ENCODE data around the gene KLHDC7A.
"Not testable (repeated sequence)": the region's sequence is repeated elsewhere in the genome, so short reads cannot be mapped to it uniquely, and the experiment has no call there.

Gene KLHDC7A

DNA sequence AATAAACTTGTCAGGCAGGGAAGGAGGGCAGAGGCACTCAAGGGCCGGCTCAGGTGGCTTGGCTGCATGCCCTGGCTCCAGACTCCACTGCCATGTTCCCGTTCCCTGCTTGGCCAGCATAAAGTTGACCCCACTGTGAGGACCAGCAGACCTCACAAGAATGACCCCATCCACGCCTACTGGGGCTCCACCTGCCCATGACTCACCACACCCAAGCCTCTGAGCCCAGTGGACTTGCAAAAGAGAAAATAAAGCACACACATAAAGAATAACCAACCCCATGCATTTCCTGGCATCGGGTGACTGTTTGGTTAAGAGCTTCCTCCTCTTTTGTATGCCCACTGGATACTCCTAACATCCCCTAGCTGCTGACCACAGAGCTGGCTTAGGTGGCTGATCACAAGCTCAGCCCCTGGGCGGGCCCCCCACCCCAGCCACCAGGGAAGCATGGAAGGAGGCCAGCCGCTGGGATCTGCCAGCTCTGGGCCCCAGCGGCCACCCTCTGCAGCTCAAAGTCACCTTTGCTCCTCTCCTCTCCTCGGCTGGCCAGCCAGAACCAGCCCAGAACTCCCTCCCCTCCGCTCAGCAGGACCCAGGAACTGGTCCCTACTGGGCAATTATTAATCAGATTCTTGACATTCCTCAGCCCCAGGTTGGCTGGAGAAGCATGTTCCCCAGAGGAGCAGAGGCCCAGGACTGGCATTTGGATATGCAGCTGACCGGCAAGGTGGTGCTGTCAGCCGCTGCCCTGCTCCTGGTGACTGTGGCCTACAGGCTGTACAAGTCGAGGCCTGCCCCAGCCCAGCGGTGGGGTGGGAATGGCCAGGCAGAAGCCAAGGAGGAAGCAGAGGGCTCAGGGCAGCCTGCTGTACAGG is at the start of gene KLHDC7A:
Gene KLHDC7A (plus strand): TSS at position 616 of the 875 bp plus-strand sequence. CDS start 52 bp downstream, at position 668.
- DNase-seq = no peak

DNA sequence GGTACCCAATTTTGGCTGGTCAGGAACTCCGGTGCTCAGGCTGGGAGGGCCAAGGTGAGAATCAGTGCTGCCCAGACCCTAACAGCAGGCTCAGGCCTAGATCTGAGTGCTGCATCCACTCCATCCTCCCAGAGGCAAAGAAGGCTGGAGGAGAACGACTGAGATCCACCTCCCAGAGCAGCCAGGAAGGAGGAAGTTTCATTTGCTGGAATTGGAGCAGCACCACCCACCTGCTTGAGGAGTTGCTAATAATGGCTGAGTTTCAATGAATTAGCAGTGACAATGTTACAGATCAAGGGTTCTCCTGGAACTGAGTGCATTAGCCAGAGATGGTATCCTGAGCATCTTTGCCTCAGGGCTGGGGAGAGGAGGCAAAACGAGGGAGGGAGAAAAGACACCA is 46.7 kb upstream of the KLHDC7A start:
- no peak for DNase-seq

DNA sequence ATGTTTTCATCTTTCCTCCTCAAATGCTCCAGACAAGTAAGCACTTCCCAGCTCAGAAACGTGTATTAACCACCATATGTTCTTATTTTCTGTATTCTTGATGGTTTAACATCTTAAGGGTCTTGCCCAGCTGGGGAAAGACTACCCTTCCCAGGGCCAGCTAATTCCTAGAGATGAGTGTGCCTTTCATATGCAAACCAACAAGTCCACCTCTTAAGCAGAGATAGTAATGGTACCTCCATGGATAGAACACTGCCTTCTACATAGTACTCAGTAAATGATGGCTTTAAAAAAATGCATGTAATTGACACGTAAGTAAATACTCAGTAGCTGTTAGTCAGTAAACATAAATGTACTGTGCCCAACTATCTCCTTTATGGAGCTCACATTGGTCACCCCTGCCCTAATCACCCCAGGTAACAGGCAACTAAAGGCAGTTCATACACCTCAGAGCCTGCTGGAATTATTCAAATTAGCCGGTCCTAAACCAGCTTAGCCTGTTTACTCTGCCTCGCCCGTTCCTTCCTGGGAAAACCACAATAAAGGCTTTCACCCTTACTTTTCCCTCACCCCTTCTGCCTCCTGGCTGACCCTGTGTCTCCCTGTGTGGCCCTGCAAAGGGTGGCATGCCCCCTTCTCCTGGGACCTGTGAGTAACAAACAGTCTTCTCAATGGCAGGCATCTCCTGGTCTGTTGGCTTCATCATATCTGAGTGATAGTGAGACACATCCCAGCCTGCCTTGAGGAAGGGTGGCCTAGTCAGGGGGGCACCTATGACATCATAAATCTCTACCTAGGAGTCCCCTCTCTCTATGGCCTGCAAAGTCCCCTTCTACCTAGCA is 40.1 kb upstream of the KLHDC7A start:
- no peak for DNase-seq

- DNase-seq = no peak
Measured at GRCh38 chr1:18443587-18444520, 36.9 kb upstream of the KLHDC7A start.

DNA sequence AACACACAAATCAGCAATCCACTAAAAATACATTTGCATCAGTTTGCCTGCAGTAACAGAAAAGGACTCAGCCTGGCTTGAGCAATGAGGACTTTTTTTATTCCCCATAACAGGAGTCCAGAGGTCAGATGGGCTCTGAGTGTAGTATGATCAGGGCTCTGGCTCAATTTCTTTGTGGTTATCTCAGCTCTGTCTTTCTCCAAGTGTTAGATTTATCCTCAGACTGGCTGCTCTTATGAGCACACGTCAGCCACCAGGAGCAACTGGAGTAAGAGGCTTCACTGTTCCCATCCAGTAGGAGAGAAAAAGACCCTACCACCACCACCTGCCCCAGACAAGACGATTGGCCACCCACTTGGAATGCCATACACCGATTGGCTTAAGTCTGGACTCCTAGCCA is 36.2 kb upstream of the KLHDC7A start:
- no peak for DNase-seq

- DNase-seq = no peak
Measured at GRCh38 chr1:18446751-18447150, 34.0 kb upstream of the KLHDC7A start.

DNA sequence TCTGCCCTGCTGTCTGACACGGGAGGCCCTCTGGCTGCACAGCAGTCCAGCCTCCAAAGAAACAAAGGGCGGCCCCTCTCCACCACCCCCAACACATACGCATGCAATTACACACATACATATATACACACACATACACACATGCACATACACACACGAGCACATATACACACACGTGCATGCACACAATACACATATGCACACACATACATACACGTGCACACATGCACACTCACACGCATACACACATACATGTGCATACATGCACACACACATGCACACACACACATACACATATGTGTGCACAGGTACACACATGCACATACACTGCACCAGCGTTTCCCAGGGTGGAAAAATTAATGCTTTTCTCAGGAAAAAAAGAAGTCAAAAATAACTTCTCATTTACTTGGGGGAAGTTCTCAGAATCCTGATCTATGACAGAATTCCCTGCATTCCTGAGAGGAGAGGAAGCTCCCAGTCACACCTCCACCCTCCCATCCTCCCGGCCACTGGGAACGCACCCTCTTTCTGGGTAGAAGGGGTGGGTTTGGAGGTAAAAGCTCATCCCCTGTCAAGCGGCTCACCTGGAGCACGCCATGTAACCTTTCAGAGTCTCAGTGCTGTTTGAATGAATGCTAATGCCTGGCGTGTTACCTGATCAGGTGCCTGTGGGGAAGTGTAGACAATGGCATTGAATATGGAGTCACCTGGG is 33.1 kb upstream of the KLHDC7A start:
- DNase-seq = no peak

DNA sequence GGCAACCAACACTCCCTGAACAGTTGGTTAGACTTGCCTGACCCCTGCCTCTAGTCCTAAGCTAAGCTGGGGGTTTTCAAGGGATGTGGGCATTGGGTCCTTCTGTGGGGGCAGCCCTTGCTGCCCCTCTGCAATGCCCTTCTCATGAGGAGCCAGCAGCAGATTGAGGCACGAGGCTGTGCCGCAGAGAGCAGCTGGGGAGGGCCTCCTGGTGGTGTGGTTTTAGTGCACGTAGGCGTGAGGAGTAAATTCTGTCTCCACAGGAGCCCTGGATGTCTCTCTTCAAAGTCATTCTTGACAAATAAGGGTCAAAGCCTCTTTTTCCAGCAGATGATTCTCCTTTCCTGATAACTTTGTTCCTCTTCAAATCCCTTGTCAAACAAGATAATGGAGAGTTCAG is 31.8 kb upstream of the KLHDC7A start:
- DNase-seq = no peak

DNA sequence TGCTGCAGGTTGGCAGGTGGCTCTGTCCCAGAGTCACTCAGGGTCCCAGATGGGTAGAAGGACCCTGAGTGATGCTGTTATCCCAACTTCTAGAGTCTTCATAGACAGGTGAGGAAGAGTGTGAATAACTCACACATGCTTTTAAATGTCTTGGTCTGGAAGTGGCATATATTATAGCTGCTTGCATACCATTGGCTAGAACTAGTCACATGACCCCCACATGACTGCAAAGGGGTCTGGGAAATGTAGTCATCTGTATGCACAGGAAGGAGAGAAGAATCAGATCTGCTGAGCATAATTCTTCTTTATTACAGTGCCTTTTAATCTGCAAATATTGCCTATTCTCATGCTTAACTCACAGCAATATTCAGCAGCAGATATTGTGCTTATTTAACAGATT is 28.2 kb upstream of the KLHDC7A start:
- DNase-seq = peak; percentile 60

DNA sequence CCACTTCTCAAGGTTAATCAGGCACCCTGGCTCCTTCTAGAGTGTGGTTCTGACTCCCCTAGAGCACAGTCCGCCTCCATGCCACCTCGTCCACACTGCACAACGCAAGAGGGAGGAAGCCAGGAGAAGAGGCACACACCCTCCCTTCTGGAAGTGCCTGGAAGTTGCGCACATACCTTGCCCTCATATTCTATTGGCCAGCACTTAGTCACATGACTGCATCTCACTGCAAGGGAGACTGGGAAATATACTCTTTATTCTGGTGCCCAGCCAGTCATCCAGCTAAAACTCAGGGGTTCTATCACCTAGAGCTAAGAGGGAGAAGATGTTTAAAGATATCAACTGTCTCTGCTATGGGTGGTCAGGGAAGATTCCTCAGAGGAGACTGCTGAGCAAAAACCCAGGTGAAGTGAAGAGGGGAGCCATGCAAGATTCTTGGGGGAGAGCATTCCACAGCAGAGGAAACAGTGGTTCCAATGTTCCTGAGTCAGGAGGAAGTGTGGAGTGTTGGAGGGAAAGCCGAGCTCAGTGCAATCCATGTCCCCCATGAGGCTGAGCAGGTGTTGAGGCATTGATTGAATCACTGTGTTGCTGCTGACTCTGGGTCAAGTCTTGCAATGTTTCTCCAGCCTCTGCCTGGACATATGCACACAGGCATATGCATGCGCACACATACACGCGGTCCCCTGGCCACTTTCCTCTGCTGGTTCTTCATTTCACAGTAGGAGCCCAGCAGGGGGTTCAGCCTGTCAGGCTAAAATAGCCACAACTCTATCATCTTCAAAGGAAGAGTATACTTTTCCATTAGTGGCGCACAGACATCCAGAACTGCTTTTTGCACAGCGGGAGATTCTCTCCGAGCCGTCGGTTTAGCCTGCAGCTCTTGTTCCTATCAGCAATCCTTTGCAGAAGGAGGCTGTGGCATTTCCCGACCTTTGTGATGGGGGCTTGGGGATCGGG is 22.3 kb upstream of the KLHDC7A start:
- DNase-seq = no peak

DNA sequence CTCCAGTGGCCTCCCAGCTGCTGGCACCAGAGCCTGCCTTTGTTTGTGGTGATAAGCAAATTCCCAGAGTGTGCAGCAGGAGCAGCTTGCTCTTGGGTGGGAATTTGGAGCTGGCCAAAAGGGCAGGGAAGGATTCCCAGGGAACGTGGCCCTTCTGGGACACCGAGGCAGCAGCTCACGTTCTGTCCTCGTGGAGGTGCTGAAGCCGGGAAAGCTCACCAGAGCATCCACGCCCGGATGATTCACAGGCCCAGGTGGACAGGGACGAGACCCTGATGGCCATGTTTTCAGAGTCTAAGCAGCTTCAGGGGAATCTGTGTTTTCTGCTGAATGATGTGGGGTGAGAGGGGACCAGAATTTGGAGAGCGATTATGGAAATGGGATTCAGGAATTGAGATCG is 19.1 kb upstream of the KLHDC7A start:
- DNase-seq = no peak

DNA sequence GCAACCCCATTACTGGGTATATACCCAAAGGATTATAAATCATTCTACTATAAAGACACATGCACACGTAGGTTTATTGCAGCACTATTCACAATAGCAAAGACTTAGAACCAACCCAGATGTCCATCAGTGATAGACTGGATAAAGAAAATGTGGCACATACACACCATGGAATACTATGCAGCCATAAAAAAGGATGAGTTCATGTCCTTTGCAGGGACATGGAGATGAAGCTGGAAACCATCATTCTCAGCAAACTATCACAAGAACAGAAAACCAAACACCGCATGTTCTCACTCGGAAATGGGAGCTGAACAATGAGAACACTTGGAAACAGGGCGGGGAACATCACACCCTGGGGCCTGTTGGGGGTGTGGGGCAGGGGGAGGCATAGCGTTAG is 18.2 kb upstream of the KLHDC7A start:
- DNase-seq = not testable (repeated sequence)

DNA sequence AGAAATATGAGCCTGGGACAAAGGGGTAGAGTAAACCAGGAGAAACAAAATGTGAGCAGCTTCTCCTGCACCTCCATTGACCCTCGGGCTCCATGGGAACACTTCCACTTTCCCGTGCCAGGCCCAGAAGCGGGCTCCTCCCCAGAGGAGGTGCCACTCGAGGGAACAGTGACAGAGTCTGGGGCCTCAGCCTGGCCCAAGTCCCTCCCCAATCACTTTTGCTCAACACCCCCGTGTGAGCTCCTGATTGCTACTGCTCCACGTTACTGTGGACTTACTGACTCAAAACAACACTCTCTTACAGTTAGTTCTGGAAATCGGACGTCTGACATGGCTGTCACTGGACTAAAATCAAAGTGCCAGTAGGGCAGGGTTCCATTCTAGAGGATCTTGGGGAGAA is 17.7 kb upstream of the KLHDC7A start:
- DNase-seq = no peak

DNA sequence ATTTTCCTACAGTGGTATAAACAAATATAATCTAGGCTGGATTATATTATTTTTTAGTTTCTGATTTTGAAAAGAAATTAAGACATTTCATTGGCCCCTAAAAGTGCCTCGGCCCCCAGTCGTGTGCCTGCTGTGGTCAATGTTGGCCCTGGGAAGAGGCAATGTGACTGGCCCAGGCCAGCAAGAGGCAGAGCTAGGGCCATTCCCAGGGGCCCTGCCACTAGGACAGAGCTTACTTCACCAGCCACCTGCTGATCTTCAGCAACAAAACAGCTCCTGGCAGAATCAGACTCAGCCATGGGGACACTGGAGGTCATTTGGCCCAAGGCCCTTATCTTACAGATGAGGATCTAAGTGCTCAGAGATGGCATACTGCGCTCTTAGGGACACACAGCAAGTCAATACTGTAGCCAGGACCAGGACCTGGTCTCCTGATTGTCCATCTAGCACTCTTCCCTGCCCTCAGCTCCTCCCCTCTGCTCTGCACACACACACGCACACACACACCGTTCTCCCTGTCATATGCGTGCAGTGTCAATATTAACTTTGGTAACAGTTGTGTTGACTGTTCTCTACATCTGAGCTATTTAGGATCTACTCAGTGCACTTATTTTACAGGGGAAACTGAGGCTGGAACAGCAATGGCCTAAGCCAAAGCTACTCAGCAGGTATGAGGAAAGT is 16.6 kb upstream of the KLHDC7A start:
- no peak for DNase-seq

- DNase-seq = no peak
Measured at GRCh38 chr1:18464665-18465050, 16.1 kb upstream of the KLHDC7A start.

GRCh38 chr1:18466676-18467075 is 14.1 kb upstream of the KLHDC7A start:
- DNase-seq = no peak

DNA sequence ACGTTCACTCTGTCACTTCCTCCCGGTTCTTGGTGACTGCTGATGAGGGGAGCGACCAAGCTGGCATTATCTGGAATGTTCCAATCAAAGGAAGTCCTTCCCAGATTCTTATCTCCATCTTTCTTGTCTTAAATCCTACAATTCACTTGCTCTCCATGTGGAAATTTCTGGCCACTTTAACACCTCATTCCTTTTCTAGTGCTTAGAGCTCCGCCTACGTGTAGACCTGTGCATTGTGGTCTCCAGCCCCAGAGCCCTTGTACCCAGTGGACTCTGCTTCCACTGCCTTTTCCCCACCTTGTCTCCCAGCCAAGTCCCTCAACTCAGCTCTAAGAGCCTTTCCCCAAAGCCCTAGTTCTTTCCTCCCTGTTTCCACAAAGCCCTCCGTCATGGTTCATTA is 12.2 kb upstream of the KLHDC7A start:
- DNase-seq = no peak

DNA sequence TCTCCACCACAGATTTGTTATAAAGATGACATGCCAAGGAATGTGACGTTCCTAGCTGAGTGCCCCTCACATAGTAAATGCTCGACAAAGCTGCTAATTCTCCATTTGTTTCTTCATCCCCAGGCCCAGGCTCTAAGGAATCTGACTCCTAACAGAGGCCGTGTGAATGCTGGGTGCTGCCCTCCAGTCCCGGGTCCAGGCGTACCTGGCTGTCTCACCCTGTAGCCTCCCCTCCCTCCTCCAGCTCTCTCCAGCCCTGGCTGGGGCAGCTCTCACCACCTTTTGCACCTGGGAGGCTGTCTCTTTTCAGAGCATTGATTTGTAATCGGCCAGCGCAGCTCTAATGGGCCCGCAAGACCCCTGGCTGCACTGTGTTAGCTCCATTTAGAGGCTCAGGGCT is 11.2 kb upstream of the KLHDC7A start:
- DNase-seq = no peak

DNA sequence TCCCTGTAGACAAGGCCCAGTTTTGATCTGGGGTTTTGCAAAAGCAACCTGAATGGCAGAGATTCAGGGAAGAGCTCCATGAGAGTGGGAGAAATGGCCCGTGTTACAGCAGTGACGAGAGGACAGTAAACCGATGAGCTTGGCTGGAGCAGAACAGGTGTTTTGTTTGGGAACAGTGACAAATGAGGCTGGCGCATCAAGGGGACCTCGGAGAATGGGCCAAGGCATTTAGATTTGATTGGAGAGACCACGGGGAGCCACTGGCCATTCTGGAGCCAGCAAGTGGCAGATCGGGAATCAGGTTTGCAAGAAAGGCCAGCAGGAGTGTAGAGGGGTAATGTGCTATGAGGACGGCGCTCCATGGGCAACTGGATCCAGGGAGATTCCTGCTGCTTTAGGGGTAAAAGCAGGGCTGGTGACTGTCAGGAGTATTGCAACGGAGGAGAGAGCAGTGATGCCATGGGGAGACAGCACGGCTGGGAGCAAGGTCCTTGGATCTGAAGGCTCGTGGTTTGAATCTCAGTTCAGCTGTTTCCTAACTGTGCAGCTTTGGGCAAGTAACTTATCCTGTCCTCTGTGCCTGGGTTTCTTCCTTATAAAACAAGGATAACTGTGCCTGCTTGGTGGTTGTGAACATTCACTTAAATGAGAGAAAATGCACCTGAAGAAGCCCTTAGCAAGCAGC is 9.9 kb upstream of the KLHDC7A start:
- DNase-seq = no peak
